GM04504 (cell line): ENCODE measurements around the gene CXCL3.
A peak's percentile ranks its signal among the peaks of the same experiment; 100 is the strongest.

ENCODE experiments used
- DNase-seq: peaks from one replicate; pipeline ENCODE4 v3.0.0-alpha.2; 2012; ENCODE audit warnings: low read depth

Gene CXCL3

DNA sequence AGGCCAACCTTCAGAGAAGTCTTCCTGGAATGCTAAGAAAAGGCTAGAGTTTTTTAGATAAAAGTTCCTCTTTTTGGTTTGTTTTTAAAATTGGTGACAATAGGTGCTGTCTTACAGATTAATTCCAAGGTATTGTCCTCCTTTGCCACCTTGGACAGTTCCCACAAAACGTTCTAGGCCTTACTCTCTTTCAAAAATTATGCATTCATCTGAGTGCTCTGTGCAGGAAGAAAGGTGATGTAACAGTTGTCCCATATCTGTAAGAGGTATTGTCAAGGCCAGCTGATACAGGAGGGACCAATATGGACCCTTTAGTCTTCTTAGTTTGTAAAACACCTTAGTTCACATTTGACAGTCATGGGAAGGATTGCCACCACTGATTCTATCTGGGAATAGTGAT lies 24.2 kb downstream of the CXCL3 start:
- DNase-seq: no peak

DNA sequence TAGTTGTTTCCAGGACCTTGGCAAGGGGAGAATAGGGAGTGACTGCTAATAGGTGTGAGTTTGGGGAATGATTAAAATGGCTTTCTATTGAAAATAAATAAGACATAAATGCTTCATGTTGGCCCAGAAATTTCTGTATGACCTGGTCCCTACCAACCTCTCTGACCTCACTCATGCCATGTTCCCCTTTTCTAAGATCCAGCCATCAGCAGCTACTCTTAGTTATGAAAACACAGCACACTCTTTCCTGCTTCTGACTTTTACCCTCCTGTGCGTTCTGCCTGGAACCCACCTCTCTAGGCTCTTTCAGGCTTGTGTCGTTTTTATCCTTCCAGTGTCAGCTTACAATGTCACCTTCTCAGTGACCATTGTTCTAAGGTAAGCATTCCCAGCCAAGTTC lies 25.2 kb downstream of the CXCL3 start:
- no peak for DNase-seq

DNA sequence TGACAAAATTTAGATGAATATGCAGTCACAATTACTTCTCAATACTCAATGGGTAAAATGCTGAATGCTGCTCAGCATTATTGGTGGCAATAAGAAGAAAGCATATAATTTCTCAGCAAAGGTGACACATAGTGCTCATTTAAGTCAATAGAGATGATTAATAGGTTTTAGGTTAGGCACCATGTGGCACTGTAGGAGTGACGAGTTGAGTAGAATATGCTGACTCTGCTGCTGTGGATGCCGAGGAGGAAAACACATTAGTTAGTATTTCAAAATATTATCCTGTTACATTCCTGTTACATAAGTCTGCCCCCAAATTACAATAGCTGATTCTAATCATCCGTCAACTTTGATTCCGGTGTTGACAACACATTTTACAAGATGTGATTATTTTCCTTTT lies 26.4 kb downstream of the CXCL3 start:
- no peak for DNase-seq

DNA sequence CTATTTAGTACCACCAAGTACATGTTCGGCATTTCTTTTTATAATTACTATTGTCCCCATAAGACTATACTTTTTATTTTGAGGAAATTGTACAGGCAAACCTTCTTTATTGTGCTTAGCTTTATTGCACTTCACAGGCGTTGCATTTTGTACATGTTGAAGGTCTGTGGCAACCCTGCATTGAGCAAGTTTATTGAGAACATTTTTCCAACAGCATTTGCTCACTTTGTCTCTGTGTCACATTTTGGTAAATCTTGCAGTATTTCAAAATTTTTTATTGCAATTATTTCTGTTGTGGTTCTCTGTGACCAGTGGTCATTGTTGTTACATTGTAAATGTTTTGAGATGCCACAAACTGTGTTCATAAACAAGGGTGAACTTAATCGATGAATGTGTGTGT lies 29.2 kb downstream of the CXCL3 start:
- no peak for DNase-seq

DNA sequence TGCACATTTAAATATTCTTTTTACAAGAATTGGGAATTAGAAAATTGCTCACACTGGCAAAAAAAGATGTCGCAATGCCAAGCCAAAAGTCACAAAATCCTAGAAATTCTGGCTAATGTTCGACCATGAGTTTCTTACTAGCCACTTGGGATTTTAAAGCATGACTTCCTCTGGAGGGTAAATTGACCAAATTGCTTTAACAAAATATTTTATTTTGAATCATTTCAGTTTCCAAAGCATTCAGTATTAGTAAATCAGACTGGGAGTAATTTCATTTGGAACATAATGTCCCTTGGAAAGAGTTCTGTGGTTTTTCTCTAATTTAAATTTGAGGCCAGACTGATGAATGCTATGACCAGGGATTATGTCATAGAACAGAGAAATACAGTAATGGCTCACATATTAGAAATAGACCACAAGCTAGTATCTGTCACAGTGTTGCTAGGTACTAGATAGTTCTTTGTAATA lies 32.4 kb downstream of the CXCL3 start:
- DNase-seq: peak; percentile 38

DNA sequence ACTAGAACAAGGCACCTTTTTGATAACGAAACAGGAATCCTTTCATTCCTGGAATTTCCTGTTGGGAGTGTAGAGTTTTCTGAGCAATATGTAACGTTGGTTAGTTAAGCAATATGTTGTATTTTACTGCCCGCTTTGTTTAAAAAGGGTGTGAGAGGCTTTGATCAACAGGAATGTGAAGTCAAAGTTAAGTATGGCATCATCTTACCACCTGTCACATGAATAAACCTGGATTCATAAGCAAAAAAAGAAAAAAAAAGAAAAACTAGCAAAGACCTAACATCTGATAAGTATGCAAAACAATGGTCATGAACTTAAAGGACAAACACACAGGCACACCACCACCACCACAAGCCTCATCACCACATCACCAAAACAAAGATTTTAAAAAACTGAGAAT lies 33.0 kb downstream of the CXCL3 start:
- DNase-seq: no peak

DNA sequence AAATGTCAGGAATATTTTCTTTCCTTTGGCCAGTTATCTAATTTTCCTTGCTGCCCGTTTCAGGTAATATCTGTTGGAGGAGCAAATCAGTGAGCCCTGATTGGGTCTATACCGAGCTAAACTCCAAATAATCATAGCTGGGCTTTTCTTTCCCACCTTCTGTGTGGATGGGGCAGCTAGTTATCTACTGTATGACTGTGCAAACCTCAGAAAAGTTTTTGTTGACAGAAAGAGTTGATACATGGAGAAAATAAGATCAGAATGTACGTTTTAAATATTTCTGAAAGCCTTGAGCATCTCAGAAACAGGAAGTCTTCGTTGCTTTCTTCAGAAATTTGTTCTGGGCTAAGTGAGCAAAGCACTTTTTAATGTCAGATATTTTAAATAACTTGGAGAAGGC lies 33.8 kb downstream of the CXCL3 start:
- no peak for DNase-seq

DNA sequence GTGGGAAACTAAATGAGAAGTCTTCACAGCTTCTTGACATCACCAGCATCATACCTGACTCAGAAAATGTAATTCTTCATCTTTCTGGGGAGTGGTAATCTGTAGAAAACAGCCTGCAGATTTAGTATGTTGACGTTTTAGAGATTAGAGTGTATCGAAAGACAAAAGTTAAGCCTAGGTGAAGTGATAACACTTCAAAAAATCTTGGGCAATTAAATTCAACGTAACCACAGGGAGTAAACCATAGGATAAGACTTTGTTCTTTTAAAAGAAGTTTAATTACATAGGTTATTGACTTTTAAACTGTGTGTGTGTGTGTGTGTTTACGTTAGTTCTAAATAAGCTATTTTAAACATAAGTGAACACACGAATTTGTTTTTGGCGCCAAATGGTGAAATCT lies 38.2 kb downstream of the CXCL3 start:
- no peak for DNase-seq

DNA sequence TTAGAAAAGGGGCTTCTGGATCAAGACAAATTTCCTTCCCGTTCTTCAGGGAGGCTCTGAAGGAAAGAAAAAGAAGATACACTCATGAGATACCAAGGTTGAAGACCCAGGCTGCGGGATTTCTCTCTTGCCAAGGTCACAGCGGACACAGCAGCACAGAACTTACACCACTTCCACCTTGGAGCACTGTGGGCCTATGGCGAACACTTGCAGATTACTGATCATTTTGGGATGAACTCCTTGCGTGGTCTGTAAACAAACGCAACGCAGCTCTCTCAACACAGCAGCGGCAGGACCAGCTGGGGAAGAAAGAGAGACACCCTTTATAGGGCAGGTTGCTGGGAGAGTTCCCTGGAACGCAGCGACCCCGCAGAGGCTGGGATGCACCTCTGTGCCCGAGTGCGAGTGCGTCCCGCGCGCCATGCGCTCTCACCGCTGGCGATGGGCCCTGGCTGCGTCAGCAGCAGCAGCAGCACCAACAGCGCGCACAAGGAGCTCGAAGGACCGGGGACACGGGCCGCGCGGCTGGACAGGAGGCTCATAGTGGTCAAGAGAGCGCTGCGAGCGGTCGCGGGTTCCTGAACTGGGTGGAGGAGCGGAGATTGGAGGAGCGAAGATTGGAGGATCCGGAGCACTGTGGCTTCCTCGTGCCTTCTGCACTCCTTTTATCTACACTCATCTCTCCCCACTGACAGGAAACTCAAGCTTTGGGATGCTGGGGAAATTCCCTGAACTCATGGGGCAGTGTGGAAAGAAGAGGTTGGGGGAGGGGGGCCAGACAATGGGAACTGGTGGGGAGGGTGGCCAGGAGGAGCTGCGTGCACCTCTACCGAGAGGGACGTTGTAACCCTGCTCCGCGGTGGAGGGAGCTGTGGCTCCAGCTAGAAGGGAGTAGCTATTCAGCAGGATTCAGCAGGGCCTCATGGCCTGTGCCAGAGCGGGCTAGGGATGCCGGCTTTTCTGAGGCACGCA lies 40.2 kb downstream of the CXCL3 start, which contains the start of gene CXCL5:
TSS of gene CXCL5 (minus strand) at position 638 of the 972 bp plus-strand sequence. CDS start at position 542, 96 bp downstream.
- DNase-seq: no peak

DNA sequence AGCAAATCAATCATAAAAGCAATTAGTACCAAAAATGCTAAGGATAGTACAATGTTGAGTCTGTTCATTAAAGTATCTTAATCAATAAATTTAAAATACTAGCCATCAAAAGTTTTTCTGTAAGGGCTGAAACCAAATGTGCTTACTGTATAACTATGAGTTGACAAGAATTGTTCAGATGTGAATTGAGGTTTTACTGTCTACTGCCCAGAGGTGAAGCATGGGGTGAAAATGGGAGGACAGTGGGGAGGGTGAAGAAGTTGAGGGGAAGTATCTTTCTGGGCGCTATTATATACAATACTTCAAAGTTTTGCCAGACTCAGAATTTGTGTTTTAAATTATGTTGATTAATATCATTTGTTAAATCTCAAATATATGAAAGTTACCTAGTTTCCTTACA lies 46.4 kb downstream of the CXCL3 start:
- no peak for DNase-seq

DNA sequence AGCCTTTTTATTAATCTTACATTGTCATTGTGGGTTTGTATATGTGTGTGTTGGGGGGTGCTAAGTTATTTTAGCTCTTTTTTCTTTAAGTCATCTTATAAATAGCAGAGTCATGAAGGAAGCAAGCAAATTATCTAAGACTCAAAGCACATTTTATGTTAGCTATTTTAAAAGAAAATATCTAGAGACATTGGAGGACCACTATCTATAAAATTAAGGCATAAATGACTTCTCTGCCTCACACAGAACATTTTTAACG lies 46.8 kb downstream of the CXCL3 start:
- no peak for DNase-seq

DNA sequence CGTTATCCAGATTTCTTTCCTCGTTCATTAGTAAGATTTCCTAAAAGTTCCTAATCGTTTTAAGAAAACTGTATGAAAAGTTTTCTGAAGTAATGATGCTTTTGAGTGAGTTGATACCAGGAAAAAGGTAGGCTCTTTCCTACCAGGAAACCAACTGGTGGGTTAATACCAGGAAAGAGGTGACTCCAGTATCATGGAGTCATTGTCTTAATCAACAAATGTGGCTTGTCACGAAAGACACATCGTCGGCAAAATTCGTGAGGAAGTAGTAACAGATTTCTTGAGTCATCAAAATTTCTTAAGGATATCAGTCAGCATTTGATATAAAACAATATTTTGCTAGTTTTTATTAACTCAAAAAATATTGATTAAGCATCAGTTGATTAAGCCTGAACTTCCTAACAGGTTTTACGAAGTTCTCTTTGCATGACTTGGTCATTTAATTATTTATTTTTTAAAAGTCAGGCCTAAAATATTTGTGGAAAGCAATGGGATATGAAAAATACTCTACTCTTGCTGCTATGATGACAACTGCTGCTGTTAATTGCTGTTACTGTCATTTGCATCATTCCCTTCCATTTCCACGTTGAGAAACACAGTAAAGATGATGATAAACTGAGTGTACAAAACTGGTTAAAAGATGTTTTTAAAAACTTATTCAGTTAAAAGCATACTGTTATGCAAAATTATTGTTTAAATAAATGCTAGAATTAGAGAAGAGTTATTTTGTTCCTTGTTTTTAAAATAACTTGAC lies 47.3 kb downstream of the CXCL3 start:
- no peak for DNase-seq

DNA sequence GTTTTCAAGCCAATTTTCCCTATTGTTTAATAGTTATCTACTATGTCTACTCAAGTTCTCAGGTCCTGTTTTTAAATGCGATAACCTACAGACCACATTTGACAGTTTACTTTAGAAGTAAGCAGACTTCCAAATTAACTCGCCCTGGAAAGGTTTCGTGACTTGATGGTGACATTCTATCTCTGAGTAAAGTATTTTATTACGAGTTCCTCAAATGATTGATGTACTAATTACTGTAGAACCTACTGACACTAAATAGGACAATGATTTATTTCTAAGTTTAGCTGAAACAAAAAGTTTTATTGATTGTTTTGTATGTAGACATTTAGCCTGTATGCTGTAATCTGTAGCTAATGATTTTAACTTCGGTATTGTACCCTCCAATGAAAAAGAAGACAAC lies 48.6 kb downstream of the CXCL3 start:
- no peak for DNase-seq

DNA sequence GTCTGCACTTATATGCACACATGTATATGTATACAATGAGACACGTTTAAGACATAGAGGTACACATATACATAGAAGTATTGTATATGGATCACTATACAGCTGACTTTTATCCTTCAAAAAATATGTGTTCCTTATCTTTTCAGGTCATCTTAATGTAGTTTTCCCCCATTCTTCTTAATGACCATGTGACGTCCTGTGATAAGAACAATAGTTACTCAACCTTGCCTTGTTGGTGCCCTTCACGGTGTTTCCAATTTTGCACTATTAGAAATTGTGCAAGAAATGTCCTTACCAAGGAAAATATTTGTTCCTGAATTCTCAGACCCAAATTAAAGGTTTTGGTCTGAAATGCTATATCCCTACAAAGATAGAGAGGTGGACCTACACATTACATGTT lies 49.5 kb downstream of the CXCL3 start:
- no peak for DNase-seq

DNA sequence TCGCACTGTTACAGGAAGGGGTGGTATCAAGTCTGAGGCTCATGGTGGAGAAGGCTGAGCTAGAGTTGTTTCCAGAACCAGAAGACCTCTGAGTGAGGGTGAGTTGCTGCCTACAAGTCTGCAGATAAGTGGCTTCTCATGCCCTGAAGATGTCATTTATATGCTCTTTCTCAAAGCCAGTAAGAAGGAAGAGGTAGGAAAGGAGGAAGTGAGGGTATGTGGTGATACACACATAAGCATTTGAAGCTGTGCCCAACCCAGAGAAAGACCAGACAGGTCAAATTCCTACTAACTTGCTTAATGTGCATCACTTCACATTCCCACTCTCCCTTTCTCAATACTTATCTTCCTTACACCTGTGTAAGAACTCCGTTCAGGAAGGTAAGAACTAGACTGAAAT lies 50.4 kb downstream of the CXCL3 start, which contains the start of gene PPBP:
TSS of gene PPBP (minus strand) at position 130 of the 400 bp plus-strand sequence. CDS start at position 43, 87 bp downstream.
- DNase-seq: no peak
